SK-N-SH (cell line): ENCODE results near the gene ARHGAP11A. TPM values are rescaled to one million over a fixed set of nuclear protein-coding genes. Genes with fewer than 3 reads are reported as not detected.
A peak's percentile ranks its signal among the peaks of the same experiment; 100 is the strongest.

ENCODE experiments used
- CTCF ChIA-PET: fragments of 300-600, 350-600 bp; formaldehyde crosslinking; extraction: SDS; loops from one replicate; lab custom pipeline; 2021; lab: Yijun Ruan, JAX
- POLR2A ChIA-PET: fragments of 350-600 bp; sonication (Branson Sonifier 250); formaldehyde crosslinking; extraction: SDS; loops from one replicate; lab custom pipeline; 2020; ENCODE audit warnings: antibody characterized with exemption, inconsistent platforms; lab: Yijun Ruan, JAX
- DNase-seq: peaks from one replicate; pipeline ENCODE4 v3.0.0; 2012
- H2AFZ ChIP-seq: fragments of 200-600 bp; sonication (generic); 2 replicates; pipeline ENCODE4 v1.8.1; 2016; ENCODE audit warnings: antibody characterized with exemption, mild to moderate bottlenecking, low read depth
- H3F3A ChIP-seq: fragments of 200-600 bp; sonication (generic); replicated peaks from 2 replicates; pipeline ENCODE3; 2016; ENCODE audit warnings: antibody characterized with exemption, mild to moderate bottlenecking; ENCODE audit not compliant: insufficient read depth
- H3K27ac ChIP-seq, 2 experiments: fragments of 200-500 bp in 1 of 2; fragments of 200-600 bp in 1 of 2; sonication (Bioruptor generic) in 1 of 2; sonication (generic), shearing (Covaris generic) in 1 of 2; 2 replicates each; pipeline versions ENCODE4 v1.5.1 to v1.6.1; 2014 to 2016; ENCODE audit warnings: low read depth in 2 of 2, inconsistent platforms in 1 of 2, low read length in 1 of 2, mild to moderate bottlenecking in 1 of 2, mixed read lengths in 1 of 2
- H3K27me3 ChIP-seq: fragments of 200-600 bp; sonication (generic), shearing (Covaris generic); 2 replicates; pipeline ENCODE4 v1.6.1; 2016; ENCODE audit warnings: mixed run types; ENCODE audit not compliant: insufficient read depth
- H3K36me3 ChIP-seq, 2 experiments: fragments of 200-500 bp in 1 of 2; fragments of 200-600 bp in 1 of 2; sonication (Bioruptor generic) in 1 of 2; sonication (generic) in 1 of 2; replicated peaks in 1 of 2; 2 replicates each; pipeline versions ENCODE3 to v1.5.1; 2014 to 2016; ENCODE audit warnings: low read length in 1 of 2, mild to moderate bottlenecking in 1 of 2; ENCODE audit not compliant: insufficient read depth in 2 of 2, control insufficient read depth in 1 of 2
- H3K4me1 ChIP-seq, 2 experiments: fragments of 200-500 bp in 1 of 2; fragments of 200-600 bp in 1 of 2; sonication (Bioruptor generic) in 1 of 2; sonication (generic), shearing (Covaris generic) in 1 of 2; 2 replicates each; pipeline versions ENCODE4 v1.5.1 to v1.6.1; 2014 to 2016; ENCODE audit warnings: low read depth in 1 of 2, low read length in 1 of 2, mixed run types in 1 of 2; ENCODE audit not compliant: insufficient read depth in 2 of 2, control insufficient read depth in 1 of 2
- H3K4me2 ChIP-seq: fragments of 200-600 bp; sonication (generic), shearing (Covaris generic); 2 replicates; pipeline ENCODE4 v1.6.1; 2017; ENCODE audit warnings: mixed run types
- H3K4me3 ChIP-seq, 2 experiments: fragments of 200-500 bp in 1 of 2; fragments of 200-600 bp in 1 of 2; sonication (Bioruptor generic) in 1 of 2; sonication (generic), shearing (Covaris generic) in 1 of 2; 2 replicates each; pipeline versions ENCODE4 v1.5.1 to v1.8.1; 2014 to 2016; ENCODE audit warnings: low read depth in 2 of 2, inconsistent platforms in 1 of 2, low read length in 1 of 2, mild to moderate bottlenecking in 1 of 2, mixed read lengths in 1 of 2, moderate library complexity in 1 of 2
- H3K79me2 ChIP-seq: fragments of 200-600 bp; sonication (generic); 2 replicates; pipeline ENCODE4 v1.8.1; 2017; ENCODE audit warnings: mild to moderate bottlenecking; ENCODE audit not compliant: insufficient read depth
- H3K9ac ChIP-seq: fragments of 200-600 bp; sonication (generic); 2 replicates; pipeline ENCODE4 v1.6.1; 2017; ENCODE audit warnings: mixed run types
- H3K9me2 ChIP-seq: fragments of 200-600 bp; sonication (generic); 2 replicates; pipeline ENCODE4 v1.6.1; 2017; ENCODE audit warnings: mixed run types
- H3K9me3 ChIP-seq: fragments of 200-600 bp; sonication (generic); 2 replicates; pipeline ENCODE4 v1.6.1; 2017; ENCODE audit warnings: mixed run types, mild to moderate bottlenecking, moderate library complexity
- H4K20me1 ChIP-seq: fragments of 200-600 bp; sonication (generic); 2 replicates; pipeline ENCODE4 v1.6.1; 2017; ENCODE audit warnings: mild to moderate bottlenecking, mixed run types; ENCODE audit not compliant: insufficient read depth
- ELF1 ChIP-seq: IDR thresholded peaks from 2 replicates; pipeline ENCODE4 v1.4.0; 2012
- EP300 ChIP-seq, 2 experiments: IDR thresholded peaks; 2 replicates each; pipeline versions ENCODE4 v1.4.0 to v1.6.1; 2012; ENCODE audit warnings: borderline replicate concordance in 1 of 2, low read depth in 1 of 2, low read length in 1 of 2
- FOSL2 ChIP-seq: IDR thresholded peaks from 2 replicates; pipeline ENCODE4 v1.4.0; 2012; ENCODE audit warnings: low read depth, mild to moderate bottlenecking, moderate library complexity, borderline replicate concordance
- FOXJ3 ChIP-seq: sonication (generic); formaldehyde crosslinking; IDR thresholded peaks from 2 replicates; pipeline ENCODE4 v1.5.1; 2020; ENCODE audit warnings: mild to moderate bottlenecking, missing genetic modification reagents
- FOXM1 ChIP-seq: IDR thresholded peaks from 2 replicates; pipeline ENCODE4 v1.4.0; 2012; ENCODE audit warnings: low read depth, mild to moderate bottlenecking
- GATA2 ChIP-seq: sonication (generic); formaldehyde crosslinking; IDR thresholded peaks from 2 replicates; pipeline ENCODE4 v1.5.0; 2020; ENCODE audit warnings: mild to moderate bottlenecking, missing genetic modification reagents
- JUND ChIP-seq: IDR thresholded peaks from 2 replicates; pipeline ENCODE4 v1.4.0; 2012
- MEF2A ChIP-seq: IDR thresholded peaks from 2 replicates; pipeline ENCODE4 v1.4.0; 2012; ENCODE audit warnings: low read depth, borderline replicate concordance
- RAD21 ChIP-seq: IDR thresholded peaks from 2 replicates; pipeline ENCODE4 v1.6.1; 2012; ENCODE audit warnings: mild to moderate bottlenecking, low read length
- YY1 ChIP-seq: IDR thresholded peaks from 2 replicates; pipeline ENCODE4 v1.4.0; 2012; ENCODE audit warnings: low read depth, mild to moderate bottlenecking
- WGBS: methylation state at CpG from one replicate; pipeline ENCODE4 v1.1.6; 2017; ENCODE audit warnings: low lambda C conversion rate; 5-methylcytosine and 5-hydroxymethylcytosine counted together
- polyA plus RNA-seq, 3 experiments: library from polyadenylated mRNA; depleted of rRNA; stranded (reverse); fragments of >200 nt; gene quantifications; 2 replicates each; pipeline ENCODE4 v1.2.3, GENCODE V29; 2012
- TF ChIP-seq, protein P1 (sequence below): IDR thresholded peaks from 2 replicates; pipeline ENCODE4 v1.4.0; 2012; ENCODE audit warnings: low read depth, borderline replicate concordance
- TF ChIP-seq, protein P2 (sequence below): IDR thresholded peaks from 2 replicates; pipeline ENCODE4 v1.4.0; 2012; ENCODE audit warnings: low read depth
- TF ChIP-seq, protein P3 (sequence below): IDR thresholded peaks from 2 replicates; pipeline ENCODE4 v1.4.0; 2012; ENCODE audit warnings: low read depth, borderline replicate concordance
- TF ChIP-seq, protein P4 (sequence below): IDR thresholded peaks from 2 replicates; pipeline ENCODE4 v1.6.1; 2012; ENCODE audit warnings: mild to moderate bottlenecking, low read depth, low read length, moderate library complexity
- TF ChIP-seq, protein P5 (sequence below): fragments of 150-350 bp; IDR thresholded peaks from 2 replicates; pipeline ENCODE4 v1.6.1; 2017; ENCODE audit warnings: antibody characterized with exemption, low read length, low read depth, borderline replicate concordance

Gene ARHGAP11A
- polyA plus RNA-seq, 1 of the 3 experiments (the other 2 are of a cell fraction), result 4.8 TPM

DNA sequence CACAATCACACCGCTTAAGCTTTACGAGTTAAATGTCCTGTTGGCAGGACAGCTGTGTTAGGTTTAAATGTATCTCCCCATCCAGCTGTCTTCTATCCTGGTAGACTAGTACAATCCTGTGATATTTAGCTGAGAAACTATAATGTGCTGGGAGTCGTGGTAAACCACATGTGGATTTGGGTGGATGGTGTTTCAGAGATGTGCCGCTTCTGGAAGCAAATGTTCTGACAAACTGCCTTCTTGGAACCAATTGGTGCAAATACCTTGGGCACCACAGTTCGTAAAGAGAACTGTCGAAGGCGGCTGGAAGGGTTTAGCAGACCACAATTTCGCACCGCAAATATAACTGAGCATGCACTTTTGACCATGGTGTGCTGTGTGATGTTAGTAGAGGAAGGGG, 41.2 kb downstream of the ARHGAP11A start:
- Histone ChIP-seq H3K4me3 (no peak overlapping the region), H3F3A (peaks cover 16% of the 10 kb centered on the region), H3K79me2 (no peaks in the 10 kb centered on the region), H4K20me1 (no peaks in the 10 kb centered on the region), H3K4me2 (no peak overlapping the region), H3K9me2 (no peaks in the 10 kb centered on the region), H3K9ac (no peak overlapping the region), H3K27me3 (no peaks in the 10 kb centered on the region), H3K36me3 (no peaks in the 10 kb centered on the region), H2AFZ (no peak overlapping the region), H3K27ac (peak overlapping the region in 1 of 2 experiments; percentile 1; a peak in 1 of 4 replicates), H3K9me3 (no peaks in the 10 kb centered on the region), H3K4me1 (peaks cover 7 to 12% of the 10 kb centered on the region in 2 experiments; a peak in 2 of 4 replicates)
- no peak for TF ChIP-seq FOXM1
- TF ChIP-seq FOSL2, result no peak
- no peak for TF ChIP-seq JUND
- TF ChIP-seq, protein P1, sequence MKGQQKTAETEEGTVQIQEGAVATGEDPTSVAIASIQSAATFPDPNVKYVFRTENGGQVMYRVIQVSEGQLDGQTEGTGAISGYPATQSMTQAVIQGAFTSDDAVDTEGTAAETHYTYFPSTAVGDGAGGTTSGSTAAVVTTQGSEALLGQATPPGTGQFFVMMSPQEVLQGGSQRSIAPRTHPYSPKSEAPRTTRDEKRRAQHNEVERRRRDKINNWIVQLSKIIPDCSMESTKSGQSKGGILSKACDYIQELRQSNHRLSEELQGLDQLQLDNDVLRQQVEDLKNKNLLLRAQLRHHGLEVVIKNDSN, result no peak
- no peak for TF ChIP-seq RAD21
- no peak for TF ChIP-seq MEF2A
- TF ChIP-seq, protein P2, sequence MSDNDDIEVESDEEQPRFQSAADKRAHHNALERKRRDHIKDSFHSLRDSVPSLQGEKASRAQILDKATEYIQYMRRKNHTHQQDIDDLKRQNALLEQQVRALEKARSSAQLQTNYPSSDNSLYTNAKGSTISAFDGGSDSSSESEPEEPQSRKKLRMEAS, result no peak
- TF ChIP-seq FOXJ3, result no peak
- TF ChIP-seq, protein P3, sequence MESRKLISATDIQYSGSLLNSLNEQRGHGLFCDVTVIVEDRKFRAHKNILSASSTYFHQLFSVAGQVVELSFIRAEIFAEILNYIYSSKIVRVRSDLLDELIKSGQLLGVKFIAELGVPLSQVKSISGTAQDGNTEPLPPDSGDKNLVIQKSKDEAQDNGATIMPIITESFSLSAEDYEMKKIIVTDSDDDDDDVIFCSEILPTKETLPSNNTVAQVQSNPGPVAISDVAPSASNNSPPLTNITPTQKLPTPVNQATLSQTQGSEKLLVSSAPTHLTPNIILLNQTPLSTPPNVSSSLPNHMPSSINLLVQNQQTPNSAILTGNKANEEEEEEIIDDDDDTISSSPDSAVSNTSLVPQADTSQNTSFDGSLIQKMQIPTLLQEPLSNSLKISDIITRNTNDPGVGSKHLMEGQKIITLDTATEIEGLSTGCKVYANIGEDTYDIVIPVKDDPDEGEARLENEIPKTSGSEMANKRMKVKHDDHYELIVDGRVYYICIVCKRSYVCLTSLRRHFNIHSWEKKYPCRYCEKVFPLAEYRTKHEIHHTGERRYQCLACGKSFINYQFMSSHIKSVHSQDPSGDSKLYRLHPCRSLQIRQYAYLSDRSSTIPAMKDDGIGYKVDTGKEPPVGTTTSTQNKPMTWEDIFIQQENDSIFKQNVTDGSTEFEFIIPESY, result no peak
- ChIA-PET POLR2A (no interaction called here), CTCF (interaction anchor here (0.9 to 2.1 kb wide), 9 partner anchors 12 to 365 kb away, joined by 3 to 9 read pairs (median 6); no protein-coding TSS in a partner anchor)
- WGBS, result 90% methylated on average over 9 of the region's 9 CpGs
- DNase-seq, result no peak

DNA sequence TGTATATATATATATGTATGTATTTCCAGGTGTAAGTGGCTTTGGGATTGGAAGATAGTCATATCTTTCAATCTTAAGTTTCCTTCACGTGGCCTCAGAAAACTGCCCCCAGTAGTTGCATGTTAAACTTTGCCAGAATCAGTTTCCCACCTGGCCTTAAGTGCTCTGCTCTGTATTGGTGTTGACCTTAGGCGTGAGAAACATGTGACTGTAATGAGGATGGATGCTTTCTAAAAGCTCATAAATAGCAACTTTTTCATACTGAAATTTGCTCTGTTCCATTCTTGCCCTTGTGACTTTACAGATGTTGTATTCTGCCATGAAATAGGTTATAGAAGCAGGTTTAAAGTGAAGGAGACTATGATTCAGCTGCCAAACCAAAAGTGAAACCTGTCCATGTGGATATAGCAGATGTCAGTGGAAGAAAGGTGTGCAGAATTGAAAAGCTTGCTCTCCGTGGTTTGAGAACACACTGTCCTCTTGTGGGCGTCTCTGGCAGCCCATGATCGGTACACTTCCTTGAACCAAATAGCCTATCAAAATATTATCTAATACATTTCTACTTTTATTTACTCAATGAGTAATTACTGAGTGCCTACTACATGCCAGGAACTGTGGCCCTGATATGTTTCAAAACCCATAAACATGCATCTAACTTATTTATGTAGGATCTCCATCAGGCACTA, 42.0 kb downstream of the ARHGAP11A start:
- Histone ChIP-seq H3K4me2 (no peak overlapping the region; the same call in 1 of the 2 replicates), H3K4me1 (peaks cover 7 to 12% of the 10 kb centered on the region in 2 experiments; a peak in 3 of 4 replicates), H3K27me3 (no peaks in the 10 kb centered on the region), H3K27ac (peak overlapping the region in 1 of 2 experiments; percentile 76; a peak in 2 of 4 replicates), H4K20me1 (no peaks in the 10 kb centered on the region), H3K4me3 (no peak overlapping the region), H3K9me2 (no peaks in the 10 kb centered on the region), H3K9ac (no peak overlapping the region), H2AFZ (no peak overlapping the region; the same call in 1 of the 2 replicates), H3F3A (peaks cover 16% of the 10 kb centered on the region), H3K36me3 (no peaks in the 10 kb centered on the region), H3K9me3 (no peaks in the 10 kb centered on the region), H3K79me2 (no peaks in the 10 kb centered on the region)
- WGBS, result 83% methylated on average over 5 of the region's 5 CpGs
- ChIA-PET POLR2A (no interaction called here), CTCF (interaction anchor here (0.6 to 16.6 kb wide), 7 partner anchors 7 to 340 kb away, joined by 3 to 295 read pairs (median 11); no protein-coding TSS in a partner anchor)
- no peak for DNase-seq
- TF ChIP-seq, protein P3, result no peak
- no peak for TF ChIP-seq EP300 (IDR thresholded peaks at IDR 0.05; ENCODE audit: borderline replicate concordance in 1 of 2, low read depth in 1 of 2, low read length in 1 of 2)
- no peak for TF ChIP-seq YY1
- TF ChIP-seq GATA2 (CRISPR knock-in tag), result no peak
- TF ChIP-seq ELF1, result no peak
- TF ChIP-seq, protein P4, sequence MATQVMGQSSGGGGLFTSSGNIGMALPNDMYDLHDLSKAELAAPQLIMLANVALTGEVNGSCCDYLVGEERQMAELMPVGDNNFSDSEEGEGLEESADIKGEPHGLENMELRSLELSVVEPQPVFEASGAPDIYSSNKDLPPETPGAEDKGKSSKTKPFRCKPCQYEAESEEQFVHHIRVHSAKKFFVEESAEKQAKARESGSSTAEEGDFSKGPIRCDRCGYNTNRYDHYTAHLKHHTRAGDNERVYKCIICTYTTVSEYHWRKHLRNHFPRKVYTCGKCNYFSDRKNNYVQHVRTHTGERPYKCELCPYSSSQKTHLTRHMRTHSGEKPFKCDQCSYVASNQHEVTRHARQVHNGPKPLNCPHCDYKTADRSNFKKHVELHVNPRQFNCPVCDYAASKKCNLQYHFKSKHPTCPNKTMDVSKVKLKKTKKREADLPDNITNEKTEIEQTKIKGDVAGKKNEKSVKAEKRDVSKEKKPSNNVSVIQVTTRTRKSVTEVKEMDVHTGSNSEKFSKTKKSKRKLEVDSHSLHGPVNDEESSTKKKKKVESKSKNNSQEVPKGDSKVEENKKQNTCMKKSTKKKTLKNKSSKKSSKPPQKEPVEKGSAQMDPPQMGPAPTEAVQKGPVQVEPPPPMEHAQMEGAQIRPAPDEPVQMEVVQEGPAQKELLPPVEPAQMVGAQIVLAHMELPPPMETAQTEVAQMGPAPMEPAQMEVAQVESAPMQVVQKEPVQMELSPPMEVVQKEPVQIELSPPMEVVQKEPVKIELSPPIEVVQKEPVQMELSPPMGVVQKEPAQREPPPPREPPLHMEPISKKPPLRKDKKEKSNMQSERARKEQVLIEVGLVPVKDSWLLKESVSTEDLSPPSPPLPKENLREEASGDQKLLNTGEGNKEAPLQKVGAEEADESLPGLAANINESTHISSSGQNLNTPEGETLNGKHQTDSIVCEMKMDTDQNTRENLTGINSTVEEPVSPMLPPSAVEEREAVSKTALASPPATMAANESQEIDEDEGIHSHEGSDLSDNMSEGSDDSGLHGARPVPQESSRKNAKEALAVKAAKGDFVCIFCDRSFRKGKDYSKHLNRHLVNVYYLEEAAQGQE, result no peak
- TF ChIP-seq, protein P5, sequence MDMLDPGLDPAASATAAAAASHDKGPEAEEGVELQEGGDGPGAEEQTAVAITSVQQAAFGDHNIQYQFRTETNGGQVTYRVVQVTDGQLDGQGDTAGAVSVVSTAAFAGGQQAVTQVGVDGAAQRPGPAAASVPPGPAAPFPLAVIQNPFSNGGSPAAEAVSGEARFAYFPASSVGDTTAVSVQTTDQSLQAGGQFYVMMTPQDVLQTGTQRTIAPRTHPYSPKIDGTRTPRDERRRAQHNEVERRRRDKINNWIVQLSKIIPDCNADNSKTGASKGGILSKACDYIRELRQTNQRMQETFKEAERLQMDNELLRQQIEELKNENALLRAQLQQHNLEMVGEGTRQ, result no peak
